ENCODE measurements around the gene PCYT1A.

DNA sequence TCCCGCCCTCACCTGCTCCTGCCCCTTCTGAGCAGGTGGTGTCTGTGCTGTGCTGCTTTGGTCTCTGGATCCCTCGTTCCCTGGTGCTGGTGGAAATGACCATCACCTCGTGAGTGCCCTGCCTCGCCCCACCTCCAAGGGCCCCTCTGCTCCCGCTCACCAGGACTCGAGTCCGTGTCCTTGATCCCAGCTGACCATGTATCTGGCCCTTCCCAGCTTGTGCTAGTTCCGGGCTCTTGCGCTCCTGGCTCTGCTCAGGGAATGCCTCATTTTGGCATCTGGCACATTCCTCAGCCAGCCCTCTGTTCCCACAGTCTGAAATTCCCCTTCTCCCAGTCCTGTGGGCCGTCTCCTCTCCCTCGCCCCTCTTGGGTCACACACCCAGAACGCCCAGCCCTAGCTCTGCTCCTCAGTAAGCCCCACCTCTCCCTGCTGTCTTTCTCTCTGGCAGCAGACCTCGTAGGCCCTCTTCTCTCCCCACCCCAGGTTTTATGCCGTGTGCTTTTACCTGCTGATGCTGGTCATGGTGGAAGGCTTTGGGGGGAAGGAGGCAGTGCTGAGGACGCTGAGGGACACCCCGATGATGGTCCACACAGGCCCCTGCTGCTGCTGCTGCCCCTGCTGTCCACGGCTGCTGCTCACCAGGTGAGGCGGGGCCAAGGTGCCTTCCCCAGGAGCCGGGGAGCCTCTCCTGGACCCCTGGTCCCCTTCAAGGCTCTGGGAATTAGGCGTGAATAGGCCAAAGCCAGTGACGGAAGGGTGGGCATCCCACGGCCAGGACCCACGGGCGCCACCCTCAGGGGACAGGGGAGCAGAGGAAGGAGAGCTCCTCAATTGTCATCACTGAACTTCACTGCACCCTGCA is 59.7 kb downstream of the PCYT1A start:
- TF ChIP-seq, protein P1, sequence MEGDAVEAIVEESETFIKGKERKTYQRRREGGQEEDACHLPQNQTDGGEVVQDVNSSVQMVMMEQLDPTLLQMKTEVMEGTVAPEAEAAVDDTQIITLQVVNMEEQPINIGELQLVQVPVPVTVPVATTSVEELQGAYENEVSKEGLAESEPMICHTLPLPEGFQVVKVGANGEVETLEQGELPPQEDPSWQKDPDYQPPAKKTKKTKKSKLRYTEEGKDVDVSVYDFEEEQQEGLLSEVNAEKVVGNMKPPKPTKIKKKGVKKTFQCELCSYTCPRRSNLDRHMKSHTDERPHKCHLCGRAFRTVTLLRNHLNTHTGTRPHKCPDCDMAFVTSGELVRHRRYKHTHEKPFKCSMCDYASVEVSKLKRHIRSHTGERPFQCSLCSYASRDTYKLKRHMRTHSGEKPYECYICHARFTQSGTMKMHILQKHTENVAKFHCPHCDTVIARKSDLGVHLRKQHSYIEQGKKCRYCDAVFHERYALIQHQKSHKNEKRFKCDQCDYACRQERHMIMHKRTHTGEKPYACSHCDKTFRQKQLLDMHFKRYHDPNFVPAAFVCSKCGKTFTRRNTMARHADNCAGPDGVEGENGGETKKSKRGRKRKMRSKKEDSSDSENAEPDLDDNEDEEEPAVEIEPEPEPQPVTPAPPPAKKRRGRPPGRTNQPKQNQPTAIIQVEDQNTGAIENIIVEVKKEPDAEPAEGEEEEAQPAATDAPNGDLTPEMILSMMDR (IDR thresholded peaks at IDR 0.05): no peak
- TF ChIP-seq POLR2A (IDR thresholded peaks at IDR 0.05): peak in 1 of 2 donors; percentile 7
